ENCODE data around the gene VN1R5.

Gene VN1R5

DNA sequence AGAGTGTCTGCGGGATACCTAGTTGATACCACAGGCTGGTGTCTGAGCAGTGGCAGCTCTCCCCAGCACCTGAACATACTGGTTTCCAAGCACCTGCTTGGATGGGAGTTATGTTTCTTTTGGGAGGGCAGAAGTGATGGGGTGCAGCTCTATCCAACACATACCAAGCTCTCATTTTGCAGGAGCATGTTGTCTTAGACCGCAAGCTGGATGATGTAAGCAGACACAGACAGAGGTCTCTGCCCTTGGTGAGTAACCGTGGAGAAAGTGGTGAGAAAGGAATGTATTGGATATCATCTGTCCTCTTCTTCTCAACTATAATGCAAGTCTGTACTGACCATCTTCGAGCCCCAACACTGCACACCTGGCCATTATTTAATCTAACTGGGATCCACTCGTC lies 38.4 kb downstream of the VN1R5 start:
- TF ChIP-seq, protein P1, sequence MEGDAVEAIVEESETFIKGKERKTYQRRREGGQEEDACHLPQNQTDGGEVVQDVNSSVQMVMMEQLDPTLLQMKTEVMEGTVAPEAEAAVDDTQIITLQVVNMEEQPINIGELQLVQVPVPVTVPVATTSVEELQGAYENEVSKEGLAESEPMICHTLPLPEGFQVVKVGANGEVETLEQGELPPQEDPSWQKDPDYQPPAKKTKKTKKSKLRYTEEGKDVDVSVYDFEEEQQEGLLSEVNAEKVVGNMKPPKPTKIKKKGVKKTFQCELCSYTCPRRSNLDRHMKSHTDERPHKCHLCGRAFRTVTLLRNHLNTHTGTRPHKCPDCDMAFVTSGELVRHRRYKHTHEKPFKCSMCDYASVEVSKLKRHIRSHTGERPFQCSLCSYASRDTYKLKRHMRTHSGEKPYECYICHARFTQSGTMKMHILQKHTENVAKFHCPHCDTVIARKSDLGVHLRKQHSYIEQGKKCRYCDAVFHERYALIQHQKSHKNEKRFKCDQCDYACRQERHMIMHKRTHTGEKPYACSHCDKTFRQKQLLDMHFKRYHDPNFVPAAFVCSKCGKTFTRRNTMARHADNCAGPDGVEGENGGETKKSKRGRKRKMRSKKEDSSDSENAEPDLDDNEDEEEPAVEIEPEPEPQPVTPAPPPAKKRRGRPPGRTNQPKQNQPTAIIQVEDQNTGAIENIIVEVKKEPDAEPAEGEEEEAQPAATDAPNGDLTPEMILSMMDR (conservative IDR thresholded peaks at IDR 0.05; ENCODE audit: control insufficient read depth, insufficient read depth, low read depth, low read length): no peak
- peak; percentile 86 for DNase-seq (ENCODE audit: low read depth)
- no peak overlapping the region for H3K4me3 ChIP-seq (ENCODE audit: control insufficient read depth, low read depth, low read length)

GRCh38 chr1:247295274-247295684 lies 39.4 kb downstream of the VN1R5 start:
- DNase-seq (ENCODE audit: low read depth): peak; percentile 28
- no peak overlapping the region for H3K4me3 ChIP-seq (ENCODE audit: control insufficient read depth, low read depth, low read length)
- TF ChIP-seq, protein P1 (conservative IDR thresholded peaks at IDR 0.05; ENCODE audit: control insufficient read depth, insufficient read depth, low read depth, low read length): no peak

DNA sequence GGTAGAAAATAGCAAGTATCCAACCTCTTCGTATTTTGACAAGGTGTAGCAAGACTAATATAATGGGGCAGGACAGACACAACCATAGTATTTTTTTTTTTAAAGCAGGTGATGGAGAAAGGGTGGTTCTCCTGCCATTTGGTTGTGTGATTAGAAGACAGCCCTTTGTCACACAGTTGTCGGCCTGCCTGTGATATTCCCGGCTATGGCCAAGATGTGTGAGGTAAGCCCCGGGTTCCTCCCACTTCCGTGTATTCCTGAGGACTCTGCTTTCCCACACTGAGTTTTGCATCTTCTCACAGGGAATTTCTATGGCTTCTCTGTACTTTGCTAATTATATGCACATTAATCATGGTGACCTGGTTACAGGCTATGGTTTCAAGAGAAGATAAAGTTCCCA lies 39.9 kb downstream of the VN1R5 start:
- TF ChIP-seq, protein P1 (conservative IDR thresholded peaks at IDR 0.05; ENCODE audit: control insufficient read depth, insufficient read depth, low read depth, low read length): no peak
- DNase-seq (ENCODE audit: low read depth): no peak
- no peak overlapping the region for H3K4me3 ChIP-seq (ENCODE audit: control insufficient read depth, low read depth, low read length)

- no peak for DNase-seq (ENCODE audit: low read depth)
- TF ChIP-seq, protein P1 (conservative IDR thresholded peaks at IDR 0.05; ENCODE audit: control insufficient read depth, insufficient read depth, low read depth, low read length): no peak
- no peak overlapping the region for H3K4me3 ChIP-seq (ENCODE audit: control insufficient read depth, low read depth, low read length)
Observed at GRCh38 chr1:247296599-247297180, 40.8 kb downstream of the VN1R5 start.

DNA sequence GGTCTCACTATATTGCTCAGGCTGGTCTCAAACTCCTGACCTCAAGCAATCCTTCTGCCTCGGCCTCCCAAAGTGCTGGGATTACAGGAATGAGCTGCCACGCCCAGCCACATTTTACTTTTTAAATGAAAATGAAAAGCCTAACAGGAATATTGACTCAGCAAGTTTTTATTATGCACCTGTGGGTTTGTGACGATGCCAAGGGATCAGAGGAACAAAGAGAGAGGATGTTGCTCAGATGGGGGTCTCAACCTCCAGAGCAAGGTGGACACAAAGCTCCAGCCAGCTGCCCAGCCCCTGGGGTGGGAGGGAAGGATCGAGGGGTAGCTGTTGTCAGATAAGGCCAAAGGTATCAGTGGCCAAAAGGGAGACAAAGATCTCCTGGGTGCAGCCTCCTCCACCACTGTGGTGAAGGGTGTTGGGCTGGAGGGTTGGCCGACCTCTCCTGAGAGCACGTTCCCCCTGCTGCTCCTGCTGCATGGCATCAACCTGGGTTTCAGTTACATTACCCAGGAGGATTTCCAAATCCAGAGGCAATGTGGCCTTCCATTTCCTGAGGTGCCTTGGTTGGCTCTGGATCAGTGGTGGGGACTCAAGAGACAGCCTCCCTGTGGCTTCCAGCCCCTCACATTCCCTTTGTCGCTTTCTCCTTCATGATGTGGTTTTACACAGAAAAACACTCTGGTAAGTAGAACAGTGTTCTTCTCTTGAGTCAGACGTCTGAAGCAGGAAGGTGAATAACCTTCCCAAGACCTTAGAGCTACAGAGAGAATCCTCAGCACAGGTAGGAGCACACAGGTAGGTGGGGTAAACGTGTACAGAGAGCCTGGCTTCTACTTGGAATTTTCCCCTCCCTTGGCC lies 41.6 kb downstream of the VN1R5 start:
- no peak for DNase-seq (ENCODE audit: low read depth)
- TF ChIP-seq, protein P1 (conservative IDR thresholded peaks at IDR 0.05; ENCODE audit: control insufficient read depth, insufficient read depth, low read depth, low read length): no peak
- H3K4me3 ChIP-seq (ENCODE audit: control insufficient read depth, low read depth, low read length): no peak overlapping the region

DNA sequence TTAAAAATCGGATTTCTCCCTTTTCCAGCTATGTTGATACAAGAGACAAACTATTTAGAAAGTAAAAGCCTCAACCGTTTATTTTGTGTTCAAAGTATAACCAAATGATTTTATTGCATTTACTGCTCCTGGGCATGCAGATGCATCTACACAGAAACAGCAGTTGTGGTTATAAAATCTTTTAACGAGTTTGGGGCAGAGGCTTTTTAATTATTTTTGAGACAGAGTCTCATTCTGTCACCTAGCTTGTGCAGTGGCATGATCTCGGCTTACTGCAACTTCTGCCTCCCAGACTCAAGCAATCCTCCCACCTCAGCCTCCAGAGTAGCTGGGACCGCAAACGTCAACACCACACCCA lies 42.2 kb downstream of the VN1R5 start:
- TF ChIP-seq, protein P1 (conservative IDR thresholded peaks at IDR 0.05; ENCODE audit: control insufficient read depth, insufficient read depth, low read depth, low read length): no peak
- H3K4me3 ChIP-seq (ENCODE audit: control insufficient read depth, low read depth, low read length): no peak overlapping the region
- DNase-seq (ENCODE audit: low read depth): no peak
